ENCODE data around the gene CCDC157. TPM values are rescaled to one million over a fixed set of nuclear protein-coding genes. Genes with fewer than 3 reads are reported as not detected.

The CCDC157 gene
- total and polyA plus RNA-seq, 9 of the 15 experiments (the other 6 are each of a cell fraction or from before 2014, with no cell fraction given) = 0.04 to 1.3 (median 0.68) TPM

- TF ChIP-seq ELK1 (CRISPR knock-in tag; IDR thresholded peaks at IDR 0.05) = no peak
- TF ChIP-seq HMGN3 (IDR thresholded peaks at IDR 0.05; ENCODE audit: borderline replicate concordance, extremely low read depth, insufficient read length, low read depth, low read length) = peak; percentile 46
- peak; percentile 39; the same call in 1 of the 2 replicates for TF ChIP-seq AFF4 (CRISPR knock-in tag; IDR thresholded peaks at IDR 0.05)
- TF ChIP-seq SUPT5H (IDR thresholded peaks at IDR 0.05) = no peak
- TF ChIP-seq MITF (IDR thresholded peaks at IDR 0.05) = 0 out of 2 replicates have a peak, but pooled peaks have one; percentile 42
- TF ChIP-seq NRF1 (conservative IDR thresholded peaks at IDR 0.05 in 1 of 2, IDR thresholded peaks at IDR 0.05 in 1 of 2) = peak; percentile 94 to 95
- no peak for TF ChIP-seq ZFPM2 (CRISPR knock-in tag; IDR thresholded peaks at IDR 0.05)
- TF ChIP-seq GTF2B (IDR thresholded peaks at IDR 0.05; ENCODE audit: extremely low read depth, insufficient read length) = no peak
- no peak for TF ChIP-seq ARHGAP35 (IDR thresholded peaks at IDR 0.05; ENCODE audit: partially characterized antibody)
- no peak for TF ChIP-seq ZKSCAN8 (CRISPR knock-in tag; IDR thresholded peaks at IDR 0.05)
- no peak for TF ChIP-seq EP300 (IDR thresholded peaks at IDR 0.05; ENCODE audit: low read length)
- no peak for TF ChIP-seq ZBTB8A (IDR thresholded peaks at IDR 0.05; ENCODE audit: partially characterized antibody)
Observed at GRCh38 chr22:30423959-30424533, 67.2 kb downstream of the CCDC157 start (continued).
